C4-2B (cell line): ENCODE results near the gene CLCF1.
"Not testable (repeated sequence)": the region's sequence is repeated elsewhere in the genome, so short reads cannot be mapped to it uniquely, and the experiment has no call there.

Experiments
- H3K27ac ChIP-seq: fragments of 450-650 bp; 2 replicates; pipeline ENCODE4 v1.5.1; 2017
- CTCF ChIP-seq: fragments of 450-650 bp; conservative IDR thresholded peaks from 2 replicates; pipeline ENCODE4 v1.5.1; 2017; ENCODE audit warnings: mild to moderate bottlenecking
- ZFX ChIP-seq: fragments of 450-650 bp; IDR thresholded peaks from 2 replicates; pipeline ENCODE4 v1.6.1; 2017

Gene CLCF1

GRCh38 chr11:67323526-67323925 lies 49.9 kb downstream of the CLCF1 start:
- no peak overlapping the region for H3K27ac ChIP-seq
- no peak for TF ChIP-seq ZFX

GRCh38 chr11:67322049-67322448 lies 51.3 kb downstream of the CLCF1 start:
- TF ChIP-seq ZFX, result no peak
- no peak for TF ChIP-seq CTCF

GRCh38 chr11:67321313-67321871 lies 52.0 kb downstream of the CLCF1 start:
- TF ChIP-seq ZFX, result no peak
- no peak for TF ChIP-seq CTCF
- H3K27ac ChIP-seq, result no peak overlapping the region

More at GRCh38 chr11:67322049-67322448, 51.3 kb downstream of the CLCF1 start:
- no peak overlapping the region for H3K27ac ChIP-seq

GRCh38 chr11:67320691-67321090 lies 52.7 kb downstream of the CLCF1 start:
- H3K27ac ChIP-seq, result no peak overlapping the region
- no peak for TF ChIP-seq CTCF
- no peak for TF ChIP-seq ZFX

GRCh38 chr11:67320011-67320410 lies 53.4 kb downstream of the CLCF1 start:
- no peak overlapping the region for H3K27ac ChIP-seq
- TF ChIP-seq ZFX (no peak), CTCF (no peak)

- not testable (repeated sequence) for H3K27ac ChIP-seq
These were observed 54.5 kb downstream of the CLCF1 start for GRCh38 chr11:67318876-67319275.

- TF ChIP-seq CTCF, result peak; percentile 72
- peak; percentile 87; the same call in 1 of the 2 replicates for TF ChIP-seq ZFX
- H3K27ac ChIP-seq, result peak overlapping the region; percentile 91
These were observed 55.4 kb downstream of the CLCF1 start for GRCh38 chr11:67317888-67318555.

- TF ChIP-seq CTCF (peak; percentile 98), ZFX (no peak)
- H3K27ac ChIP-seq, result peak overlapping the region; percentile 91
These were observed 56.1 kb downstream of the CLCF1 start for GRCh38 chr11:67317205-67317887.
